SIG-M5 (cell line): ENCODE data around the gene CHN2.

Experiments
- DNase-seq: peaks from one replicate; lab custom pipeline; 2025; lab: John Stamatoyannopoulos, UW

CHN2 gene

DNA sequence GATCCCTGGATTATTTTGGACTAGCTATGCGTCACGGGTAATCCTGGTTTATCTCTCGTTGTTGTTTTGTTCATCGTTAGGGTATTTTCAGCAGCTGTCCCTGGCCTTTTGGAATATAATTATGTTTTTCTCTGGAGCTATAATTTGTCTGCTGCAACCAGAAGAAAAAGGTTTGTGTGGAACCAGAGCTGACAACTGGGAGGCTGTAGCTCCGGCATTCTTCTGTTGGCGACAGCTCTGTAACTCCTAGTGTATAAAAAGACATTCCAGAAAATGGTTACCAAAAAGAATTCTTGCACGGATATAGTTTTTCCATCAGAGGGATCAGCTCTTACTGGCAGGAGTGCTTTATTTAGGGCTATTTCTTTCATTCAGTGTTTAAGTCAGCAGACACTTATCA is 238.1 kb downstream of the CHN2 start:
- DNase-seq, result no peak

- no peak for DNase-seq
Observed at GRCh38 chr7:29434380-29434768, 239.8 kb downstream of the CHN2 start.

DNA sequence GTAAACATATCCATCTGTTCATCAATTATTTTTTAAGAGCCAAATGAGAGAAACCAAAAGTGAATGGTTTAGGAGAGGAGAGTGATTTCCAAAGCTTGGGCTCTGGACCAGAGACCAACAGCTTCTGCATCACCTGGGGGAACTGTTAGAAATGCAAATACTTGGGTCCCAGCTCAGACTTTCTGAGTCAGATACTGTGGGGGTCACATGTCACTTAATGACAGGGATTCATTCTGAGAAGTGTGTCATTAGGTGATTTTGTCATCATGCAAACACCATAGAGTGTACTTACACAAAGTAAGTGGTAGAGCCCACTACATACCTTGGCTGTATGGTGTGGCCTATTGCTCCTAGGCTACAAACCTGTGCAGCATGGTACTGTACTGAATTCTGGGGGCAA is 240.6 kb downstream of the CHN2 start:
- no peak for DNase-seq

DNA sequence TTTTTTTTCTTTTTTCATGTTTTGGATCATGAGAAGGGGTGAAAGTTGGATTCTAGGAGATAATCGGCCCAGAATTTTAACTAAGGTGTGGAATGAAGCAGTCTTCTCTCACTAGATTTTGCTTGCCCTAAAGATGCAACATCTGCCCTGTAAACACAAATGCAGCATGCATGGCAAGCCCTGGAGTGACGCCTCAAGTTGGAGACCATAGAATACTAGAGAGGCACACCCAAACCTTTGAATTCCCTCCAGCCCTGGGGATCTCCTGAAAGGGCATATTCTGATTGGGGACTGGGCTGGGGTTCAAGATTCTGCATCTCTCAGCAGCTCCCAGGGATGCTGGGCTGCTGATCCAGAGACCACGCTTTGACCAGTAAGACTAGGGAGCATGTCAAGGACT is 241.3 kb downstream of the CHN2 start:
- no peak for DNase-seq

GRCh38 chr7:29442146-29442545 is 247.6 kb downstream of the CHN2 start:
- DNase-seq, result no peak

- no peak for DNase-seq
Observed at GRCh38 chr7:29443552-29443951, 249.0 kb downstream of the CHN2 start.

GRCh38 chr7:29444267-29444666 is 249.7 kb downstream of the CHN2 start:
- DNase-seq, result no peak

- no peak for DNase-seq
Observed at GRCh38 chr7:29445736-29446135, 251.2 kb downstream of the CHN2 start.

GRCh38 chr7:29447828-29448227 is 253.3 kb downstream of the CHN2 start:
- DNase-seq, result no peak

- no peak for DNase-seq
Observed at GRCh38 chr7:29449569-29450260, 255.1 kb downstream of the CHN2 start.

DNA sequence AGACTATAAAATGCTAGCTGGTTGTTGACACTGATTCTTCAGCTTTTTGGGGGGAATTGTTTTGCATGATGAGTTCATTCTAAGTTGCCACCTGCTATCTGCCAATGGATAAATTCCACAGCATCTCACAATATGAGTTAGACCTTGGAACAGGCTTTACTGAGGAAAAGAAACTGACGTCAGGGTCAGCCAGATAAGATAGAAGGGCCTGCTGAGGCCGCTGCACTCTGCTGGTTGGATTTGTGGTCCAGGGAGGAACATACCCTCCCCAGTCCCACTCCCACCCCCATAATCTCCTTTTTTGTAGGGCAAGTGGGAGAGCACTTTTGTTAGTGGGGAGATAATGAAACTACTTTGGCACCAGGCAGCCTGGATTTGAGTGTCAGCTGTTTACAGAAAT is 258.4 kb downstream of the CHN2 start:
- DNase-seq, result no peak

DNA sequence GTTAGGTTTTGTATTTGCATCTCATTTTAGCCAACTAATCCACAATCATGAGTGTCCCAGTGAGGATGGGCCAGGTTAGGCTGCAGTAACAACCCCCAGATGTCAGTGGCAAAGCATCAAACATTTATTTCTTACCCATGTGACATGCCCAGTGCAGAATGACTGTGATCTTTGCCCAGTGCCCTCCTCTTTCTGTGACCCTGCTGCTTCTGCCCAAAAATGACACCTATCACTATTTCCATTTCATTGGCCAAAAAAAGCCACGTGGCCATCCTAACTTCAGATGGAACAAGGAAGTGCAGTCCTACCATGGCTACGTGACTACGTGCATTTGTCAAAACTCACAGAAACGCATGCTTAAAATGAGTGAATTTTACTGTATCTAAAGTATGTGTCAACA is 259.9 kb downstream of the CHN2 start:
- DNase-seq, result no peak

GRCh38 chr7:29454899-29455451 is 260.4 kb downstream of the CHN2 start:
- DNase-seq, result no peak

GRCh38 chr7:29457141-29457561 is 262.6 kb downstream of the CHN2 start:
- no peak for DNase-seq

DNA sequence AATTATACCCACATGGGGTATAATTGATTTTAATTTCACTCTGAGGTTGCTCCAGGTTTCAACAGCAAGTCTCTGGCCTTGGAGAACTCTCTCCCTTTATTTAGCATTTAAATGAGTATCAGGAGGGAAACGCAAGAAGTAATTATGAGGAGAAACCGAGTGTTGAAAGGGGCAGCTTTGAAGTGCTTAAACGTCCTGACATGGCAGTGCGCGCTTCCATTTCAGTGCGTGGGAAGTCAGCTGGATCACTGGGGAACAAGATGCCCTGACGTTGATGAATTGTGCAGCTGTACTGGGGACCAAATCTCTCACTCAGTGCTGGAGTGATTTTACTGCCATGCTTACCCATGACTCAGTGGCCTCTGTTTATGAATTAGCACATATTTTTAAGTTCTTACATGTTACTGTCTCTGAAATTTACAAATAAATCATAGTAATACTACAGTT is 263.0 kb downstream of the CHN2 start:
- no peak for DNase-seq

DNA sequence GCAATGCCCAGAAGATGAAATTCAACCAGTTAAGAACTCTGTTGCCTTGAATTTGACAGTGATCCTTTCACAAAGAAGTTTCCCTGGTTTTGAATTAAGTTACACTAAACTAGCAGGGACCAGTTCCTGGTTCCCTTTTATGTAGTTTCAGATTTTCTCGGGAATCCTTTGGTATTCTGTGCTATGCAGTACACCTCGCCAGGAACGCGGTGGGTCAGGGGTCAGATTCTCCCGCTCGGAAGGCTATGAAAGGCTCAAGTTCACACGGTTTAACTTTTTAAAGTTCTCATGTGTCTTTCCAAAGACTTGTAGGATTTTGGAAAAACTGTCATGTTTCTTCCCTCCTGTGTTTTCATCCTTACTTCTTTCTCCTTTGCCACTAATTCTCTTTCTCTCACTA is 264.4 kb downstream of the CHN2 start:
- no peak for DNase-seq

DNA sequence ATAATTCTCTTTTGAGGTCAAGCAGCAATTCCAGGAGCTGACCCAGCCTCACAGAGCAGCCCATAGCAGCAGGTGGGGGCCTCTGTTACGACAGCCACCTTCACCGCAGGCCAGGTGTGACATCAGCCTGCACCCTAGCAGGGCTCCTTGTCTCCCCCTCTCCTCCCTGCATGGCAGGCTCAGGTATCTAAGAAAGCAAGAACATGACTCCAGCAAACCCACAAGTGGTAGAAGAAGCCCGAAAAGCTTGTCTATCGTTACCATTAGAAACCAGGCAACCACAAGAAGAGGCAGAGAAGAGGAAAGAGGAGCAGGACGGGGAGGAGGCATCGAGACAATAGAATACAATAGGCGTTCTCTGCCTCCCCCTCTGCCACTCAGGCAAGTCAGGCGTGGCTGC is 265.0 kb downstream of the CHN2 start:
- no peak for DNase-seq

DNA sequence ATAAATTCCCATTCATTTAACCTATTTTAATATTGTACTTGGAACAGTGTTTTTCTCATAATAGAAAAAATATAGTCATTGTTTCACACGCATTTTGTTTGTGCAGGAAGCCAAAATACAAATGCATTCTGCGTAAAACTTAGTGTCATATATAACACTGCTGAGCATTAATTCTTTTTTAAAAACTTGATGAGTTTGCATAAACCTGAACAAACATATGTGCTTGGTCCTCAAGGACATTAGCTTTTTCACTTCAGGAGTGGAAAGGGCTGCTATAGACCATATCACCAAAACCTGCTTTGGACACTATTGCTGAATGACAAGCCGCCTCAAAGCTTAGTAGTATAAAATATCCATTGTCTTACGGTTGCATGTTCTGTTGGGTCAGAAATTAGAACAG is 267.4 kb downstream of the CHN2 start:
- DNase-seq, result no peak

- no peak for DNase-seq
Observed at GRCh38 chr7:29463504-29464158, 269.1 kb downstream of the CHN2 start.

- no peak for DNase-seq
Observed at GRCh38 chr7:29464753-29465152, 270.2 kb downstream of the CHN2 start.

- no peak for DNase-seq
Observed at GRCh38 chr7:29467193-29467926, 272.8 kb downstream of the CHN2 start.

- no peak for DNase-seq
Observed at GRCh38 chr7:29468196-29468595, 273.6 kb downstream of the CHN2 start.

- no peak for DNase-seq
Observed at GRCh38 chr7:29469281-29469680, 274.7 kb downstream of the CHN2 start.
